HG03469 (cell line): Measurements from ENCODE around the gene APLP2.

Source experiments
- ATAC-seq: cut with Tn5 transposase; IDR thresholded peaks from one replicate; pipeline ENCODE4 v1.9.1; 2021; ENCODE audit warnings: mild to moderate bottlenecking, moderate library complexity, moderate number of reproducible peaks; ENCODE audit not compliant: unreplicated experiment

The APLP2 gene

DNA sequence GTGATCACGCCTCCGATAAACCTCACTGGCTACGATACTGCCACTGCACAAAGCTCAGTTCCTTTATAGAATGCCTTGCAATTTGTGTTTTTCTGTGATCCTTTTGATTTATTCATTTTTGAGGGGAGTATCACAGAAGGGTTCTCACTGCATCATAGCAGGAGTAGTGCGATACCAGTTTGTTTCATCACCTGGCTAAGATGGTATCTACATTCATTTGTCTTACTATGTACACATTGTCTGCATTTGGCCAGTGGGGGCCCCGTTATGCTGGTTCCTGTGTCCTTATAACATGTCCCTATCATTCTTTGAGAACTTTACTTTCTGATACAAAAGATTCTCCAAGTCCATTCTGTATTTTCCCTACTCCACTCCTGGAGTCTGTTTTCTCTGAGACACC, 44.6 kb downstream of the APLP2 start:
- no peak for ATAC-seq

- ATAC-seq, result no peak
These were observed 45.0 kb downstream of the APLP2 start for GRCh38 chr11:130114726-130115125.

GRCh38 chr11:130115218-130115617, 45.5 kb downstream of the APLP2 start:
- no peak for ATAC-seq

GRCh38 chr11:130118165-130118564, 48.5 kb downstream of the APLP2 start:
- ATAC-seq, result peak; percentile 89

DNA sequence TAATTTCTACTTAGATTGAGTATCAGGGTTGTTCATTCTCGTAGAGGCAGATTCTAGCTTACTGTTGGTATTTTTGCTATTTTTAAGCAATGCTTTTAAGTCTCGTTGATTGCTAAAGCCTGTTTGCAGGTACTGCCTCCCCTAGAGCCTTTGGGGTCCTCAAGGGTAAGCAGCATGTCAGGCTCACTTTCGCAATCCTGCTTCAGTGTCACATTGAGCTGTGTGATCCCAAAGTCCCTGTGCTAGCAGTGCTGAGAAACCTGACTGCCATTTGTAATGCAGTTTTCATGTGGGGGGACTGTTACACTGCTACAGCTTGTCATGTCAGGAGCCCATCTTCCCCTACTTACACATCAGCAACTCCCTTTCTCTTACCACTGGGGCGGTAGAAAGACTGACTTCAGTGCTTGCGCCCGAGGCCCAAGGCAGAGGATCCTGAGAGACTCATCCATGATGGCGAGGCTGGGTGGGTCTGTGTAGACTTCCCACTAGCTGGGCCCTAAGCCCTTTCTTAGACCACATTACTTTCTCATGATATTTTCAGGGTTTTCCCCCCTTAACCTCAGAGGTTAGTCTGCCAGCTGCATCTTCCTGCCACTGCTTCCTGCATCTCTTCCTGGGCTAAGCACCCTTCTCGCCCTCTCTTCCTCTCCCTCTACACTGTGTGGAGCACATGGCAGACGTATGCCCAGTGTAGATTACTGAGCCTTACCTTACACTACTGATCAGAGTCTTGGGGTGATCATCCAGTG, 49.1 kb downstream of the APLP2 start:
- ATAC-seq, result peak; percentile 40

DNA sequence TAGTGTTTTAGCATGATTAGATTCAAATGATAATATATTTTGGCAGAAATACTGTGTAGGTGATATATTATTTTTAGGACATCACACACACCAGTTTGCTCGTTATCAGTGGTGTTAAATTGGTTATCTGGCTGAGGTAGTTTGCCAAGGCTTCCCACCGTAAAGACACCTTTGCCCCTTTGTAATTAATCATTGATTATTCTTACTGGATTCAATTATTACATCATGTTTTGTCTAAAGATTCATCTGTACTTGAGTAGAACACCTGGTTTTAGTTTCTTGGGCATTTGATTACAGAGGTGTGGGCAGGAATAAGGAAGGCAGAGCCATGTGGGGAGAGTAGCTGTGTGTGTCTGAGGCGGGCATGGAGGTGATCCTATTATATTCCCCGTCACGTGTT, 50.4 kb downstream of the APLP2 start:
- ATAC-seq, result no peak

GRCh38 chr11:130121445-130121978, 51.8 kb downstream of the APLP2 start:
- ATAC-seq, result no peak

- ATAC-seq, result no peak
These were observed 52.5 kb downstream of the APLP2 start for GRCh38 chr11:130122141-130122575.

GRCh38 chr11:130123414-130124040, 53.8 kb downstream of the APLP2 start:
- no peak for ATAC-seq

GRCh38 chr11:130124096-130124495, 54.4 kb downstream of the APLP2 start:
- ATAC-seq, result no peak

GRCh38 chr11:130125638-130126037, 55.9 kb downstream of the APLP2 start:
- ATAC-seq, result no peak

DNA sequence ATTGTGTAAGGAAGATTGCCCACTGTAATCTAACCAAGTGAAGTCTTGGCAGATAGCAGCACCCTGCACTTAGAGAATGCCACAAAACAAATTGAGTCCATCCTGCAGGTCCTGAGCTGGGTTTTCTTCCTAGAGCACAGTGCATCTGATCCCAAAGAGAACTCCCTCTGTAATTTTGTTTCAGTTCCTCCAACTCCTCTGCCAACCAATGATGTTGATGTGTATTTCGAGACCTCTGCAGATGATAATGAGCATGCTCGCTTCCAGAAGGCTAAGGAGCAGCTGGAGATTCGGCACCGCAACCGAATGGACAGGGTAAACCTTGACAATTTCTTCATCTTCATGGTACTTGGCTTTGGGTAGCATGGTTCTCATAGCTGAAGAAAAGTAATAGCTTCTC, 56.8 kb downstream of the APLP2 start:
- ATAC-seq, result no peak

DNA sequence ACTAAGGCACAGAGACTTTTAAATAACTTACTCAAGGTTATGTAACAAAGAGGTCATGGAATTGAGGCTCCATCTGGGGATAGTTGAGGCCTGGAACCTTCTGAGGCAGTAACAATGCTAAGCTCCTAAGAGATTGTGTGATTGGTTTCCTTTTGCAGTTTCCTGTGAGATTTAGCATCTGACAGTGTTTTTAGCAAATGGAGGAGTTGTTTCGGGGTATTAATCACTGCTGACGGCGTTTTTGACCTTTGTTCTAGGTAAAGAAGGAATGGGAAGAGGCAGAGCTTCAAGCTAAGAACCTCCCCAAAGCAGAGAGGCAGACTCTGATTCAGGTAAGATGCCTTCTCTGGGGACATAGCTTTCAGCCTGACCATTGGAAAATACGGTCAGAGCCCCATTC, 57.8 kb downstream of the APLP2 start:
- ATAC-seq, result no peak

- no peak for ATAC-seq
These were observed 58.9 kb downstream of the APLP2 start for GRCh38 chr11:130128626-130129025.

GRCh38 chr11:130129922-130130321, 60.2 kb downstream of the APLP2 start:
- no peak for ATAC-seq

GRCh38 chr11:130131961-130132850, 62.5 kb downstream of the APLP2 start:
- peak; percentile 86 for ATAC-seq

GRCh38 chr11:130133716-130134115, 64.0 kb downstream of the APLP2 start:
- no peak for ATAC-seq

GRCh38 chr11:130136107-130136506, 66.4 kb downstream of the APLP2 start:
- ATAC-seq, result no peak

- no peak for ATAC-seq
These were observed 68.3 kb downstream of the APLP2 start for GRCh38 chr11:130137999-130138398.

DNA sequence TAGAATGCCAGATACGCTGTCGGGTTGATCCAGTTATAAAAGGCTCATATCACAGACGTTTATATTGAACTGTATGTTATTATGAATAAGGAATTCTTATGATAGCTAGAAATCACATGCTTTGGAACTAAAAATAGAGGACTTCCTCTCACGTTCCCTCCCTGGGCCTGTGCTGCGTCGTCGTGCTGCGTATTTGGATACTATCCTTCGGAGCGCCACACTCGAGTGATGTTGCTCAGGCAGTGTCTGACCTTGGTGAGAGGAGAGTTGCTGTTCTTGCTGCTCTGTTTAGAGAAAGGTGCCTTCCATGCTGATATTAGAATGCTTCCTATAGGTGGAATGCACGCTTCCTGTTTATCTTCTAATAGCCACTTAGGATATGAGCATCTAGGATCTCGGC, 69.7 kb downstream of the APLP2 start:
- no peak for ATAC-seq
